CD14-positive monocyte (primary cell): ENCODE measurements around the gene VPS37B. TPM values are rescaled to one million over a fixed set of nuclear protein-coding genes. Genes with fewer than 3 reads are reported as not detected.

Experiments
- DNase-seq, 3 donors: peaks; one replicate each; pipeline ENCODE4 v3.0.0-alpha.2; 2011 to 2022
- H2AFZ ChIP-seq: 2 replicates; pipeline ENCODE4 v1.6.0; 2012; ENCODE audit warnings: mild to moderate bottlenecking, low read depth, low read length, inconsistent platforms; ENCODE audit not compliant: insufficient read depth, poor library complexity, severe bottlenecking
- H3K27ac ChIP-seq, 2 donors: 1 replicate in 1 of 2; 2 replicates in 1 of 2; pipeline ENCODE4 v1.5.1; 2012 to 2013; ENCODE audit warnings: low read length in 2 of 2, control low read depth in 1 of 2, inconsistent platforms in 1 of 2, low read depth in 1 of 2, mild to moderate bottlenecking in 1 of 2
- H3K27me3 ChIP-seq, 2 donors: one replicate each; pipeline versions ENCODE4 v1.6.0 to v1.6.1; 2011 to 2013; ENCODE audit warnings: low read length in 2 of 2; ENCODE audit not compliant: control insufficient read depth in 2 of 2, insufficient read depth in 2 of 2
- H3K36me3 ChIP-seq, 2 donors: replicated peaks in 1 of 2; 1 replicate in 1 of 2; 2 replicates in 1 of 2; pipeline versions ENCODE4 v1.5.1 to v1.6.1; 2012 to 2013; ENCODE audit warnings: low read length in 2 of 2, control low read depth in 1 of 2, inconsistent platforms in 1 of 2, mild to moderate bottlenecking in 1 of 2; ENCODE audit not compliant: insufficient read depth in 2 of 2, control insufficient read depth in 1 of 2
- H3K4me1 ChIP-seq, 2 donors: 1 replicate in 1 of 2; 2 replicates in 1 of 2; pipeline versions ENCODE4 v1.5.1 to v1.6.1; 2012 to 2013; ENCODE audit warnings: low read length in 2 of 2, control low read depth in 1 of 2, inconsistent platforms in 1 of 2, mild to moderate bottlenecking in 1 of 2, moderate library complexity in 1 of 2; ENCODE audit not compliant: insufficient read depth in 2 of 2, control insufficient read depth in 1 of 2
- H3K4me2 ChIP-seq: replicated peaks from 2 replicates; pipeline ENCODE3; 2012; ENCODE audit warnings: low read length, moderate library complexity, mild to moderate bottlenecking; ENCODE audit not compliant: poor library complexity, severe bottlenecking; ENCODE audit errors: extremely low read depth
- H3K4me3 ChIP-seq, 3 experiments: fragments of 200-600 bp in 1 of 3; sonication (generic) in 1 of 3; replicated peaks in 1 of 3; 1 replicate in 2 of 3; 2 replicates in 1 of 3; pipeline ENCODE4 v1.5.1; 2011 to 2013; ENCODE audit warnings: low read length in 3 of 3, mild to moderate bottlenecking in 3 of 3, control low read depth in 2 of 3, low read depth in 2 of 3, inconsistent platforms in 1 of 3, moderate library complexity in 1 of 3
- H3K79me2 ChIP-seq: 2 replicates; pipeline ENCODE4 v1.6.0; 2012; ENCODE audit warnings: mild to moderate bottlenecking, control low read depth, inconsistent platforms, low read length, moderate library complexity; ENCODE audit not compliant: insufficient read depth
- H3K9ac ChIP-seq: 2 replicates; pipeline ENCODE4 v1.6.0; 2017; ENCODE audit warnings: low read length, mild to moderate bottlenecking; ENCODE audit not compliant: insufficient read depth, poor library complexity, severe bottlenecking
- H3K9me3 ChIP-seq, 2 donors: replicated peaks in 1 of 2; 1 replicate in 1 of 2; 2 replicates in 1 of 2; pipeline versions ENCODE4 v1.5.1 to v1.6.1; 2012 to 2013; ENCODE audit warnings: low read length in 2 of 2, control low read depth in 1 of 2; ENCODE audit not compliant: control insufficient read depth in 1 of 2, insufficient read depth in 1 of 2
- H4K20me1 ChIP-seq: 2 replicates; pipeline ENCODE4 v1.6.0; 2012; ENCODE audit warnings: mild to moderate bottlenecking, low read length, control low read depth, moderate library complexity; ENCODE audit not compliant: insufficient read depth
- H3K27ac Mint-ChIP-seq, 7 donors: one replicate each; pipeline ENCODE4 v1.8.0; 2020; ENCODE audit warnings: mild to moderate bottlenecking in 7 of 7, mixed read lengths in 7 of 7, moderate library complexity in 6 of 7, inconsistent platforms in 2 of 7
- H3K27me3 Mint-ChIP-seq, 3 donors: one replicate each; pipeline ENCODE4 v1.8.0; 2021 to 2022; ENCODE audit warnings: low read depth in 3 of 3, mild to moderate bottlenecking in 3 of 3, mixed read lengths in 3 of 3, moderate library complexity in 3 of 3, inconsistent platforms in 1 of 3
- H3K36me3 Mint-ChIP-seq, 2 donors: one replicate each; pipeline ENCODE4 v1.8.0; 2020; ENCODE audit warnings: mixed read lengths in 2 of 2, inconsistent platforms in 1 of 2, mild to moderate bottlenecking in 1 of 2
- H3K4me1 Mint-ChIP-seq: one replicate; pipeline ENCODE4 v1.8.0; 2020; ENCODE audit warnings: mild to moderate bottlenecking, mixed read lengths
- H3K4me3 Mint-ChIP-seq, 2 donors: one replicate each; pipeline ENCODE4 v1.8.0; 2020; ENCODE audit warnings: mild to moderate bottlenecking in 2 of 2, mixed read lengths in 2 of 2, moderate library complexity in 1 of 2
- H3K9me3 Mint-ChIP-seq, 7 donors: one replicate each; pipeline ENCODE4 v1.8.0; 2020 to 2022; ENCODE audit warnings: mixed read lengths in 7 of 7, mild to moderate bottlenecking in 6 of 7, moderate library complexity in 6 of 7, inconsistent platforms in 2 of 7
- WGBS: methylation state at CpG from one replicate; pipeline ENCODE4 v1.1.5; 2013; ENCODE audit warnings: missing lambda C conversion rate; ENCODE audit not compliant: insufficient coverage; 5-methylcytosine and 5-hydroxymethylcytosine counted together
- intact Hi-C, 2 donors: fragments of 100-400 bp; cut with micrococcal nuclease; formaldehyde crosslinking; loops; one replicate each; pipeline versions ENCODE4 v1.15.0 to v1.15.1; 2023
- polyA plus RNA-seq, 3 donors: library from polyadenylated mRNA; depleted of rRNA in 1 of 3; unstranded in 2 of 3; stranded (reverse) in 1 of 3; fragments of 300-500 nt in 2 of 3; fragments of >200 nt in 1 of 3; fragmentation: Illumina TruSeq in 2 of 3; gene quantifications; 1 replicate in 2 of 3; 2 replicates in 1 of 3; pipeline ENCODE4 v1.2.3, GENCODE V29; 2012 to 2021
- TF ChIP-seq, protein P1 (sequence below): fragments of 200-600 bp; IDR thresholded peaks from one replicate; pipeline ENCODE4 v1.8.0; 2022; ENCODE audit warnings: antibody characterized with exemption, mild to moderate bottlenecking

Gene VPS37B
- polyA plus RNA-seq, 3 donors: 12.3 to 34.3 (median 16.4) TPM

DNA sequence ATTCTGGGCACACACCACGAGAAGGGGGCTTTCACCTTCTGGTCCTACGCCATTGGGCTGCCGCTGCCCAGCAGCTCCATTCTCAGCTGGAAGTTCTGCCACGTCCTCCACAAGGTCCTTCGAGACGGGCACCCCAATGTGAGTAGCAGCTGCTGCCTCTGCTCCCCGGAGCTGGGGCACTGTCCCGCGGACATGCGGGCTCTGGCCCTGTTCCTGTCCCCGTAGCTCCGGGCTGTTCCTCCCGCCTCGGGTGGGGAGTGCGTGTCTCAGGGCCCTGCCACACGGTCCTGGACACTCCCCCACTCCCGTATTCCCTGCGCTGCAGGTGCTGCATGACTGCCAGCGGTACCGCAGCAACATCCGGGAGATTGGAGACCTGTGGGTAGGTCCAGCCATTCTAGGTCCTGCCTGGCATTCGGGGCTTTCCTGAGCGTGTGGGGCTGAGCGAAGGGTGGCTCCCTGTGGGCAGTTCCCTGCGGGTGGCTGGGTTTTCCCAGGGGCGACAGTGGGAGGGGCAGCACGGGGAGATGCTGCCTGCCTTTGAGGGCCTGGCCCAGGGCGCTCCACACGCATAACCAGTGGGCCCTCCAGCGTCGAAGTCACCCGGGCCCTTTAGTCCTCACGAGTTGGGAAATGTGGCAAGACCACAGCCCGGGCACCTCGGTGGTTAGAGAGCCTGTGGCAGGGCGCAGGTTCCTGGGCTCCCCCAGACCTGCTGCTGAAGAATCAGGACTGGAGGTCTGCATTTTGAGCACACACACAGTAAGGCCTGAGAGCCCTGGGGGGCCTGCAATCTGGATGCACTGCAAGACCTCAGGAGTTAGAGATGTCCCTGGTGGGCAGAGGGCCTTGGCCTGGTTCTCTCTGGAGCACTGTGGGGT lies 47.2 kb downstream of the VPS37B start:
- Histone ChIP-seq H3K4me3 (no peak overlapping the region), H3K9ac (no peak overlapping the region), H3K4me1 (no peaks in the 10 kb centered on the region), H3K27me3 (no peaks in the 10 kb centered on the region), H3K79me2 (no peaks in the 10 kb centered on the region), H3K4me2 (no peak overlapping the region), H3K36me3 (no peaks in the 10 kb centered on the region), H3K27ac (no peak overlapping the region), H3K9me3 (no peaks in the 10 kb centered on the region), H4K20me1 (no peaks in the 10 kb centered on the region), H2AFZ (no peak overlapping the region)
- TF ChIP-seq, protein P1, sequence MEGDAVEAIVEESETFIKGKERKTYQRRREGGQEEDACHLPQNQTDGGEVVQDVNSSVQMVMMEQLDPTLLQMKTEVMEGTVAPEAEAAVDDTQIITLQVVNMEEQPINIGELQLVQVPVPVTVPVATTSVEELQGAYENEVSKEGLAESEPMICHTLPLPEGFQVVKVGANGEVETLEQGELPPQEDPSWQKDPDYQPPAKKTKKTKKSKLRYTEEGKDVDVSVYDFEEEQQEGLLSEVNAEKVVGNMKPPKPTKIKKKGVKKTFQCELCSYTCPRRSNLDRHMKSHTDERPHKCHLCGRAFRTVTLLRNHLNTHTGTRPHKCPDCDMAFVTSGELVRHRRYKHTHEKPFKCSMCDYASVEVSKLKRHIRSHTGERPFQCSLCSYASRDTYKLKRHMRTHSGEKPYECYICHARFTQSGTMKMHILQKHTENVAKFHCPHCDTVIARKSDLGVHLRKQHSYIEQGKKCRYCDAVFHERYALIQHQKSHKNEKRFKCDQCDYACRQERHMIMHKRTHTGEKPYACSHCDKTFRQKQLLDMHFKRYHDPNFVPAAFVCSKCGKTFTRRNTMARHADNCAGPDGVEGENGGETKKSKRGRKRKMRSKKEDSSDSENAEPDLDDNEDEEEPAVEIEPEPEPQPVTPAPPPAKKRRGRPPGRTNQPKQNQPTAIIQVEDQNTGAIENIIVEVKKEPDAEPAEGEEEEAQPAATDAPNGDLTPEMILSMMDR: no peak
- H3K36me3 Mint-ChIP-seq: no peaks in the 10 kb centered on the region
- peaks cover 0 to 4% (median 0%) of the 10 kb centered on the region in 3 donors for H3K27me3 Mint-ChIP-seq
- H3K27ac Mint-ChIP-seq: no peak overlapping the region
- H3K4me1 Mint-ChIP-seq: no peaks in the 10 kb centered on the region
- no peak overlapping the region for H3K4me3 Mint-ChIP-seq
- intact Hi-C loops: no loop called here
- no peak for DNase-seq
- no peaks in the 10 kb centered on the region for H3K9me3 Mint-ChIP-seq
- 92% methylated on average over 35 of the region's 36 CpGs for WGBS

DNA sequence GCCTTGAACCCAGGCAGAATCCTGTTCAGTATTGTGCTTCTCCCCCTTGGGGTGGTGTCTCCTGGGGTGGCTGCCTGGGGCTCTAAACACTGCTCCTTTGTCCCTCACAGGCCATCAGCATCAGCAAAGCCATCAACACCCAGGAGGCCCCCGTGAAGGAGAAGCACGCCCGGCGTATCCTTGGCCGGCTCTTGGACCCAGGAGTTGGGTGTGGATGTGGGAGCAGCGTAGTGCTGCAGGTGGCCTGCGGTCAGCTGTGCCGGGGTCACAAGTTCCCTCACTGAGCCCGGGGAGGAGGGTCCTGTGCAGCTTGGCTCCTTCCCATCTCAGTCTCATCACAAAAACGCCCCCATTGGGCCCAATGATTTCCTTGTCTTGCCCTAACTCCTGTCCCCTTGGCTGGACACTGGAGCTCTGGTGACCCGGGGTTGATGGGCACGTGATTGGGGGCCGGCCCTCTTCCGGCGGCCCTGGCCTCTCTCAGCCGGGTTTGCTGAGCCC lies 48.0 kb downstream of the VPS37B start:
- Histone ChIP-seq H3K4me3 (no peak overlapping the region), H3K36me3 (no peaks in the 10 kb centered on the region), H3K4me1 (no peaks in the 10 kb centered on the region), H3K27me3 (no peaks in the 10 kb centered on the region), H3K27ac (no peak overlapping the region), H4K20me1 (no peaks in the 10 kb centered on the region), H3K9ac (no peak overlapping the region), H3K9me3 (no peaks in the 10 kb centered on the region), H3K4me2 (no peak overlapping the region), H3K79me2 (no peaks in the 10 kb centered on the region), H2AFZ (no peak overlapping the region)
- no peak overlapping the region for H3K4me3 Mint-ChIP-seq
- intact Hi-C loops: no loop called here
- H3K9me3 Mint-ChIP-seq: no peaks in the 10 kb centered on the region
- 96% methylated on average over 11 of the region's 16 CpGs for WGBS
- H3K27me3 Mint-ChIP-seq: peaks cover 0 to 4% (median 0%) of the 10 kb centered on the region in 3 donors
- peak overlapping the region in 1 of 7 donors; percentile 68 for H3K27ac Mint-ChIP-seq
- DNase-seq: no peak
- H3K4me1 Mint-ChIP-seq: no peaks in the 10 kb centered on the region
- TF ChIP-seq, protein P1: no peak
- no peaks in the 10 kb centered on the region for H3K36me3 Mint-ChIP-seq
